Measurements from ENCODE around the gene STT3A. TPM values are rescaled to one million over a fixed set of nuclear protein-coding genes. Genes with fewer than 3 reads are reported as not detected.

Gene STT3A
- total RNA-seq, 1 donor from 2014 or later, result 202 TPM

- Mint-ChIP-seq H3K27ac (ENCODE audit: unreplicated experiment) (no peak overlapping the region), H3K27me3 (ENCODE audit: unreplicated experiment) (peaks cover 3% of the 10 kb centered on the region), H3K9me3 (ENCODE audit: unreplicated experiment) (no peaks in the 10 kb centered on the region), H3K36me3 (ENCODE audit: low read depth, unreplicated experiment) (peaks cover 14% of the 10 kb centered on the region), H3K4me1 (ENCODE audit: unreplicated experiment) (no peaks in the 10 kb centered on the region), H3K4me3 (ENCODE audit: unreplicated experiment) (no peak overlapping the region)
- DNase-seq (ENCODE audit: low spot score), result no peak
- TF ChIP-seq, protein P1, sequence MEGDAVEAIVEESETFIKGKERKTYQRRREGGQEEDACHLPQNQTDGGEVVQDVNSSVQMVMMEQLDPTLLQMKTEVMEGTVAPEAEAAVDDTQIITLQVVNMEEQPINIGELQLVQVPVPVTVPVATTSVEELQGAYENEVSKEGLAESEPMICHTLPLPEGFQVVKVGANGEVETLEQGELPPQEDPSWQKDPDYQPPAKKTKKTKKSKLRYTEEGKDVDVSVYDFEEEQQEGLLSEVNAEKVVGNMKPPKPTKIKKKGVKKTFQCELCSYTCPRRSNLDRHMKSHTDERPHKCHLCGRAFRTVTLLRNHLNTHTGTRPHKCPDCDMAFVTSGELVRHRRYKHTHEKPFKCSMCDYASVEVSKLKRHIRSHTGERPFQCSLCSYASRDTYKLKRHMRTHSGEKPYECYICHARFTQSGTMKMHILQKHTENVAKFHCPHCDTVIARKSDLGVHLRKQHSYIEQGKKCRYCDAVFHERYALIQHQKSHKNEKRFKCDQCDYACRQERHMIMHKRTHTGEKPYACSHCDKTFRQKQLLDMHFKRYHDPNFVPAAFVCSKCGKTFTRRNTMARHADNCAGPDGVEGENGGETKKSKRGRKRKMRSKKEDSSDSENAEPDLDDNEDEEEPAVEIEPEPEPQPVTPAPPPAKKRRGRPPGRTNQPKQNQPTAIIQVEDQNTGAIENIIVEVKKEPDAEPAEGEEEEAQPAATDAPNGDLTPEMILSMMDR (IDR thresholded peaks at IDR 0.05; ENCODE audit: unreplicated experiment), result no peak
Observed at GRCh38 chr11:125638315-125638714, 45.7 kb downstream of the STT3A start.

DNA sequence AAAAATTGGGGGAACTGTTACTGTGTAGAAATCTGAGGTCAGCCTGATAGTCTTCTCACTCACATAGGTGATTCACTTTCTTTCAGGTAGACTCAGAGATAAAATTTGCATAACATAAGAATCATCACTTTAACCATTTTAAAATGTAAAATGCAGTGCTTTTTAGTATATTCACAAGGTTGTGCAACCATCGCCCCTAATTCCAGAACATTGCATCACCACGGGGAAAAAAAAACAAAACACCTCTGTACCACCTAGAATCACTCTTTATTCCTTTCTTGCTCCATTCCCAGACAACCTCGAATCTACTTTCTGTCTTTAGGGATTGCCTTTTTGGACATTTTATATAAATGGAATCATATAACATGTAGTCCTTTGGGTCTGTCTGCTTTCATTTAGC lies 53.2 kb downstream of the STT3A start:
- Mint-ChIP-seq H3K36me3 (ENCODE audit: low read depth, unreplicated experiment) (peaks cover 7% of the 10 kb centered on the region), H3K9me3 (ENCODE audit: unreplicated experiment) (no peaks in the 10 kb centered on the region), H3K27me3 (ENCODE audit: unreplicated experiment) (peaks cover 1% of the 10 kb centered on the region)

DNA sequence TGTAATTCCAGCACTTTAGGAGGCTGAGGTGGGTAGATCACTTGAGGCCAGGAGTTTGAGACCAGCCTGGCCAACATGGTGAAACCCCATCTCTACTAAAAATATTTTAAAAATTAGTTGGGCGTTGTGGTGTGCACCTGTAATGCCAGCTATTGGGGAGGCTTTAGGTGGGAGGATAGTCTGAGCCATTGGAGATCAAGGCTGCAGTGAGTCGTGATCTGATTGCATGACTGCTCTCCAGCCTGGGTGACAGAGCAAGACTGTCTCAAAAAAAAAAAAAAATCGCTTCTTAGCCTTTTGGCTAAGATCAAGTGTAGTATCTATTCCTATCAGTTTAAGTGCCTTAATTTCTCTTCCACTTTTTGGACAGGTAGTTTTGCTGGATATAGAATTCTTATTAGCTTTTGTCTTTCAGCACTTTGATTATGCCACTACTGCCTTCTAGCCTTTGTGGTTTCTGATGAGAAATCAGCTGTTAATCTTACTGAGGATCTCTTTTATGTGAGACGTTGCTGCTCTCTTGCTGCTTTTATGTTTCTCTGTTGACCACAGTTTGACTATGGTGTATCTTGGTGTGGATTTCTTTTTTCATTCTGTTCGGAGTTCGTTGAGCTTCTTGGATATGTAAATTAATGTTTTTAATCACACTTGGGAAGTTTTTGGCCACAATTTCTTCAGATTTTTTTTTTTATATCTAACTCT lies 57.0 kb downstream of the STT3A start:
- TF ChIP-seq, protein P1 (IDR thresholded peaks at IDR 0.05; ENCODE audit: unreplicated experiment), result no peak
- no peaks in the 10 kb centered on the region for H3K4me1 Mint-ChIP-seq (ENCODE audit: unreplicated experiment)
- H3K9me3 Mint-ChIP-seq (ENCODE audit: unreplicated experiment), result no peaks in the 10 kb centered on the region
- DNase-seq (ENCODE audit: low spot score), result no peak
- no peaks in the 10 kb centered on the region for H3K27me3 Mint-ChIP-seq (ENCODE audit: unreplicated experiment)
- H3K4me3 Mint-ChIP-seq (ENCODE audit: unreplicated experiment), result no peak overlapping the region
- H3K27ac Mint-ChIP-seq (ENCODE audit: unreplicated experiment), result no peak overlapping the region
- H3K36me3 Mint-ChIP-seq (ENCODE audit: low read depth, unreplicated experiment), result peaks cover 4% of the 10 kb centered on the region

More for the DNA sequence above, 53.2 kb downstream of the STT3A start:
- TF ChIP-seq, protein P1 (IDR thresholded peaks at IDR 0.05; ENCODE audit: unreplicated experiment), result no peak
- no peak for DNase-seq (ENCODE audit: low spot score)
- Mint-ChIP-seq H3K27ac (ENCODE audit: unreplicated experiment) (no peak overlapping the region), H3K4me3 (ENCODE audit: unreplicated experiment) (no peak overlapping the region), H3K4me1 (ENCODE audit: unreplicated experiment) (no peaks in the 10 kb centered on the region)

GRCh38 chr11:125662689-125663088 lies 70.0 kb downstream of the STT3A start:
- H3K4me1 Mint-ChIP-seq (ENCODE audit: unreplicated experiment), result no peaks in the 10 kb centered on the region
- peaks cover 33% of the 10 kb centered on the region for H3K36me3 Mint-ChIP-seq (ENCODE audit: low read depth, unreplicated experiment)
- no peak overlapping the region for H3K27ac Mint-ChIP-seq (ENCODE audit: unreplicated experiment)
- H3K27me3 Mint-ChIP-seq (ENCODE audit: unreplicated experiment), result no peaks in the 10 kb centered on the region
- no peaks in the 10 kb centered on the region for H3K9me3 Mint-ChIP-seq (ENCODE audit: unreplicated experiment)
- TF ChIP-seq, protein P1 (IDR thresholded peaks at IDR 0.05; ENCODE audit: unreplicated experiment), result no peak
- DNase-seq (ENCODE audit: low spot score), result no peak
- no peak overlapping the region for H3K4me3 Mint-ChIP-seq (ENCODE audit: unreplicated experiment)

- Mint-ChIP-seq H3K4me3 (ENCODE audit: unreplicated experiment) (no peak overlapping the region), H3K36me3 (ENCODE audit: low read depth, unreplicated experiment) (peaks cover 33% of the 10 kb centered on the region), H3K27ac (ENCODE audit: unreplicated experiment) (no peak overlapping the region), H3K4me1 (ENCODE audit: unreplicated experiment) (no peaks in the 10 kb centered on the region), H3K9me3 (ENCODE audit: unreplicated experiment) (no peaks in the 10 kb centered on the region), H3K27me3 (ENCODE audit: unreplicated experiment) (no peaks in the 10 kb centered on the region)
- TF ChIP-seq, protein P1 (IDR thresholded peaks at IDR 0.05; ENCODE audit: unreplicated experiment), result no peak
- no peak for DNase-seq (ENCODE audit: low spot score)
Observed at GRCh38 chr11:125663910-125664309, 71.3 kb downstream of the STT3A start.
